NCI-H2029 treated with DMSO at 0.1 percent for 48 hours (cell line): ENCODE data around the gene DNAJC8.
A peak's percentile ranks its signal among the peaks of the same experiment; 100 is the strongest.

ENCODE experiments used
- DNase-seq: peaks from one replicate; lab custom pipeline; 2025; lab: John Stamatoyannopoulos, UW

Gene DNAJC8

GRCh38 chr1:28249866-28250295 lies 17.1 kb upstream of the DNAJC8 start:
- DNase-seq: no peak

- DNase-seq: peak; percentile 11
These were observed 16.4 kb upstream of the DNAJC8 start for GRCh38 chr1:28249013-28249865.

GRCh38 chr1:28248273-28249012 lies 15.6 kb upstream of the DNAJC8 start:
- peak; percentile 70 for DNase-seq

GRCh38 chr1:28247612-28248272 lies 14.9 kb upstream of the DNAJC8 start:
- no peak for DNase-seq

GRCh38 chr1:28246427-28246832 lies 13.6 kb upstream of the DNAJC8 start:
- DNase-seq: no peak

- no peak for DNase-seq
These were observed 11.9 kb upstream of the DNAJC8 start for GRCh38 chr1:28244549-28245251.

- DNase-seq: no peak
These were observed 11.0 kb upstream of the DNAJC8 start for GRCh38 chr1:28243685-28244311.

- no peak for DNase-seq
These were observed 8.9 kb upstream of the DNAJC8 start for GRCh38 chr1:28241638-28242241.

GRCh38 chr1:28240024-28240423 lies 7.2 kb upstream of the DNAJC8 start:
- no peak for DNase-seq

GRCh38 chr1:28239004-28239403 lies 6.2 kb upstream of the DNAJC8 start:
- no peak for DNase-seq

- DNase-seq: no peak
These were observed 4.0 kb upstream of the DNAJC8 start for GRCh38 chr1:28236656-28237322.

- DNase-seq: peak; percentile 88
These were observed 3.2 kb upstream of the DNAJC8 start, which contains the start of gene ATP5IF1 for GRCh38 chr1:28235755-28236655. Gene ATP5IF1, plus strand, starts transcription at chr1:28236124. Its CDS starts 60 bp downstream, at chr1:28236184.

- DNase-seq: no peak
These were observed 406 bp upstream of the DNAJC8 start for GRCh38 chr1:28233264-28233606.

GRCh38 chr1:28229996-28230395 lies 2.8 kb downstream of the DNAJC8 start:
- no peak for DNase-seq

GRCh38 chr1:28229089-28229488 lies 3.7 kb downstream of the DNAJC8 start:
- DNase-seq: no peak

GRCh38 chr1:28213315-28213714 lies 19.5 kb downstream of the DNAJC8 start:
- no peak for DNase-seq

- DNase-seq: no peak
These were observed 23.1 kb downstream of the DNAJC8 start for GRCh38 chr1:28209700-28210099.

GRCh38 chr1:28208818-28209441 lies 23.9 kb downstream of the DNAJC8 start:
- peak; percentile 15 for DNase-seq

- DNase-seq: no peak
These were observed 27.6 kb downstream of the DNAJC8 start for GRCh38 chr1:28205243-28205642.
